ENCODE measurements around the gene HS3ST1. TPM values are rescaled to one million over a fixed set of nuclear protein-coding genes. Genes with fewer than 3 reads are reported as not detected.

HS3ST1 gene
- total and polyA plus RNA-seq, 9 donors, result 10.1 to 64.7 (median 35.9) TPM

DNA sequence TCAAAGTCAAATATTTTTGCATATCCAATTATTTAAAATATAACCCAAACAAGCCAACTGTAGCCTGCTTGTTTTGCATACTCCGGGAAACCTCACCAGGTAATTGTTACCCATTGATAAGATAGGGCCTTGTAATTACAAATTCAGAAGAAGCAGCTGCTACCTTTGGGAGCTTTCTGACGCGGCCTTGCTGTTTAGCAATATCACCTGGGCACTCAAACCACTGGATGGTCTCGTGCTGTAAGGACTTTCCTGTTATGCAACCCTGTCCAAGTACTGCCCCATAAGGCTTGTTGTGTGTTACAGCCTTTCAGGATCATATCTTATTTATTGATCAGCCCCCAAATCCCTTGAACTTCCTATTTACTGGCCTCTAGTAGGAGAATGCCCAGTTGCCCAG lies 52.1 kb downstream of the HS3ST1 start:
- intact Hi-C loops (cut with DNase I), result no loop called here
- no peak overlapping the region for H3K27ac ChIP-seq

DNA sequence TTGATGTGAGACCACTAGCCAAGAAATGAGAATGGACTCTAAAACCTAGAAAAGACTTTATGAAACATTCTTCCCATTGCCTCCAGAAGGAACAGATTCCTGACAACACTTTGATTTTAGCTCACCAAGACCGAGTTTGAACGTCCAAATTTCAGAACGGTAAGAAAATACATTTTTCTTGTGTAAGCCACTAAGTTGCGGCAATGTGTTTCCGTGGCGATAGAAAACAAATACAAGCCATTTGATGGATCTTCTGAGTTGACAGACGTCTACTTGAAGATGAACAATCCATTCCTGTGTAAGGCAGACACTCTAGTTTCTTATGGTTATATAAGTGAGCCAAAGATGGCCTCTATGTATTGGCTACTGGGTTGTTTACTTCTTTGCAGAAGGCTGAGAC lies 52.5 kb downstream of the HS3ST1 start:
- DNase-seq, result no peak
- H3K36me3 ChIP-seq, result no peaks in the 10 kb centered on the region
- H3K9me3 ChIP-seq, result no peaks in the 10 kb centered on the region
- TF ChIP-seq EP300 (IDR thresholded peaks at IDR 0.05), result no peak
- no peak for TF ChIP-seq POLR2A (IDR thresholded peaks at IDR 0.05)
- TF ChIP-seq, protein P1, sequence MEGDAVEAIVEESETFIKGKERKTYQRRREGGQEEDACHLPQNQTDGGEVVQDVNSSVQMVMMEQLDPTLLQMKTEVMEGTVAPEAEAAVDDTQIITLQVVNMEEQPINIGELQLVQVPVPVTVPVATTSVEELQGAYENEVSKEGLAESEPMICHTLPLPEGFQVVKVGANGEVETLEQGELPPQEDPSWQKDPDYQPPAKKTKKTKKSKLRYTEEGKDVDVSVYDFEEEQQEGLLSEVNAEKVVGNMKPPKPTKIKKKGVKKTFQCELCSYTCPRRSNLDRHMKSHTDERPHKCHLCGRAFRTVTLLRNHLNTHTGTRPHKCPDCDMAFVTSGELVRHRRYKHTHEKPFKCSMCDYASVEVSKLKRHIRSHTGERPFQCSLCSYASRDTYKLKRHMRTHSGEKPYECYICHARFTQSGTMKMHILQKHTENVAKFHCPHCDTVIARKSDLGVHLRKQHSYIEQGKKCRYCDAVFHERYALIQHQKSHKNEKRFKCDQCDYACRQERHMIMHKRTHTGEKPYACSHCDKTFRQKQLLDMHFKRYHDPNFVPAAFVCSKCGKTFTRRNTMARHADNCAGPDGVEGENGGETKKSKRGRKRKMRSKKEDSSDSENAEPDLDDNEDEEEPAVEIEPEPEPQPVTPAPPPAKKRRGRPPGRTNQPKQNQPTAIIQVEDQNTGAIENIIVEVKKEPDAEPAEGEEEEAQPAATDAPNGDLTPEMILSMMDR (IDR thresholded peaks at IDR 0.05), result no peak
- no peak overlapping the region for H3K27ac ChIP-seq
- no peaks in the 10 kb centered on the region for H3K4me1 ChIP-seq (ENCODE audit: insufficient read depth)
- no peak overlapping the region for H3K4me3 ChIP-seq
- 76 to 78% (median 77%) methylated on average over 7 of the region's 7 CpGs for WGBS, 3 donors
- H3K27me3 ChIP-seq, result no peaks in the 10 kb centered on the region
- intact Hi-C loops (cut with DNase I), result no loop called here

More for the DNA sequence above, 52.1 kb downstream of the HS3ST1 start:
- no peak overlapping the region for H3K4me3 ChIP-seq
- H3K4me1 ChIP-seq (ENCODE audit: insufficient read depth), result no peaks in the 10 kb centered on the region
- no peak for DNase-seq
- WGBS, 3 donors, result 60 to 74% (median 68%) methylated on average over 4 of the region's 4 CpGs
- H3K36me3 ChIP-seq, result no peaks in the 10 kb centered on the region
- no peak for TF ChIP-seq EP300 (IDR thresholded peaks at IDR 0.05)
- no peak for TF ChIP-seq POLR2A (IDR thresholded peaks at IDR 0.05)
- TF ChIP-seq, protein P1 (IDR thresholded peaks at IDR 0.05), result no peak
- no peaks in the 10 kb centered on the region for H3K27me3 ChIP-seq
- H3K9me3 ChIP-seq, result no peaks in the 10 kb centered on the region

DNA sequence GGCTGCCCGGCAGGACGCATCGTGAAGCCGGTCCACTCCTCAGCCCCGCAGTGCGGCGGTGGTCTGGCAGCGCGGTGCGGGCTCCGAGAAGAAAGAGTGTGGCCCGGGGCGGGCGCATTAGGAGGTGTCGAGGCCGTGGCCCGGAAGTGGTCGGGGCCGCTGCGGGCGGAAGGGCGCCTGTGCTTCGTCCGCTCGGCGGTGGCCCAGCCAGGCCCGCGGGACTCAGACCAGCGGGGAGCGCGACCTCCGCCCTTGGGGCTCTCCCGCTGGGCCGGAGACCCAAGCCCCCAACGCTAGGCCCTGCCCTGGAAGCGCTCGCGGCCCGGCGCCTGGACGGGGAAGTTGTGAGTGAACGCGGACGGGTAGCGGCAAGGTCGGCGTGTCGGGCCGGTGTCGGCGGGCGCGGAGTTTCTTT lies 60.0 kb downstream of the HS3ST1 start:
- peak in 3 of 5 donors; percentile 20 to 41 (median 28) for DNase-seq
- Histone ChIP-seq H3K36me3 (no peaks in the 10 kb centered on the region), H3K4me1 (ENCODE audit: insufficient read depth) (peaks cover 9% of the 10 kb centered on the region), H3K4me3 (no peak overlapping the region), H3K9me3 (no peaks in the 10 kb centered on the region), H3K27me3 (no peaks in the 10 kb centered on the region), H3K27ac (no peak overlapping the region)
- intact Hi-C loops (cut with DNase I), result loop anchor here in 1 of 4 donors (10.0 kb wide), 1 partner anchor 46 kb away; no protein-coding TSS in a partner anchor
- 41 to 55% (median 43%) methylated on average over 48 to 53 of the region's 53 CpGs for WGBS, 3 donors
- TF ChIP-seq EP300 (IDR thresholded peaks at IDR 0.05) (no peak), POLR2A (IDR thresholded peaks at IDR 0.05) (no peak)
- TF ChIP-seq, protein P1 (IDR thresholded peaks at IDR 0.05), result no peak

DNA sequence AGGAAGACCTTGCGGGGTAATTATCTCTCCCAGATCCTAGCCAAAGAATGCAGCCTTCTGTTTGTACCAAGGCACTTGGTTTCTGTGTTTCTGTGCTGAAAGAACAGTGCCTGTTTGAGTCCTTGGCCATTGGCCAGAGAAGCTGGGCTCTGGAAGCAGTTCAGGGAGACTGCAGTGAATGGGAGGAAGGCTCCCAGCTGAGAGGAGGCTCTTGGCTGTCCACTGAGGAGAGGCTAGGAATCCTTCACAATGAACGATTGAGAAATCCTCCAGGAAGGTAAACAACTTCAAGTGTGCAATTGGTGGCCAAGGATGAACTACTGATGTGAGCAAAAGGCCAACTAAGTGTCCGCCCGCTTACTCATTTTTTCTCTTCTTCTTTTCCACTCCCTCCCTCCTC lies 61.3 kb downstream of the HS3ST1 start:
- Histone ChIP-seq H3K4me3 (no peak overlapping the region), H3K4me1 (ENCODE audit: insufficient read depth) (peaks cover 9% of the 10 kb centered on the region), H3K36me3 (no peaks in the 10 kb centered on the region), H3K9me3 (no peaks in the 10 kb centered on the region), H3K27ac (no peak overlapping the region), H3K27me3 (no peaks in the 10 kb centered on the region)
- TF ChIP-seq POLR2A (IDR thresholded peaks at IDR 0.05) (no peak), EP300 (IDR thresholded peaks at IDR 0.05) (no peak)
- TF ChIP-seq, protein P1 (IDR thresholded peaks at IDR 0.05), result no peak
- intact Hi-C loops (cut with DNase I), result loop anchor here in 1 of 4 donors (10.0 kb wide), 1 partner anchor 47 kb away; no protein-coding TSS in a partner anchor
- 1 to 4% (median 3%) methylated on average over 4 of the region's 4 CpGs for WGBS, 3 donors
- DNase-seq, result peak; percentile 91 to 93 (median 93)

All from ovary (tissue), 9 donors.